Measurements from ENCODE around the gene PTPRG. TPM values are rescaled to one million over a fixed set of nuclear protein-coding genes. Genes with fewer than 3 reads are reported as not detected.

PTPRG gene
- polyA plus RNA-seq, 1 donor (not counting 4 experiments of a cell fraction or from before 2014, with no cell fraction given): 12.1 TPM

DNA sequence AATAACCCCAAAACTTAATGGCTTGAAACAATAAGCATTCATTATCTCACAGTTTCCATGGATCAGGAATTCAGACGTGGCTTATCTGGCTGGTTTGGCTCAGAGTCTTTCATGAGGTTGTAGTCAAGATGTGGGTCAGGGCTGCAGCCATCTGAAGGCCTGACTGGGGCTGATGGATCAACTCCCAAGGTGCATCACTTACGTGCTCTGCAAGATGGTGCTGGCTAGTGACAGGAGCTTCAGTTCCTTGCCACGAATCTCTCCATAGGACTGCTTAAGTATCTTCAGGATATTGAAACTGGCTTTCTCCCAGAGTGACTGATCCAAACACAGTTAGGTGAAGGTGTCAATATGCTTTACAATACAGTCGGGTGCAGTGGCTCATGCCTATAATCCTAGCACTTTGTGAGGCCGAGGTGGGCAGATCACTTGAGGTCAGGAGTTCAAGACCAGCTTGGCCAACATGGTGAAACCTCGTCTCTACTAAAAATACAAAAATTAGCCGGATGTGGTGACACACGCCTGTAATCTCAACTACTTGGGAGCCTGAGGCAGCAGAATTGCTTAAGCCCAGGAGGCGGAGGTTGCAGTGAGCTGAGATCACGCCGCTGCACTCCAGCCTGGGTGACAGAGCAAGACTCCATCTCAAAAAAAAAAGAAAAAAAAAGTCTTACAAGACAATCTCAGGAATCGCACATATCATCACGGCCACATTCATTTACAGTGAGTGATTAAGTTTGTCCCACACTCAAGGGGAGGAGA is 28.5 kb upstream of the PTPRG start:
- no peak overlapping the region for H3K4me2 ChIP-seq (ENCODE audit: control insufficient read depth, extremely low read depth, insufficient read depth, low read depth, low read length)
- H3K27me3 ChIP-seq (ENCODE audit: control insufficient read depth, extremely low read depth, insufficient read depth, low read length): peaks cover 3% of the 10 kb centered on the region
- no peak overlapping the region for H3K9ac ChIP-seq (ENCODE audit: control insufficient read depth, extremely low read depth, insufficient read depth, low read length)
- H2AFZ ChIP-seq (ENCODE audit: control insufficient read depth, low read length): no peak overlapping the region
- H3K4me1 ChIP-seq (ENCODE audit: control insufficient read depth, extremely low read depth, insufficient read depth, low read length): no peaks in the 10 kb centered on the region
- dilution Hi-C loops (cut with MboI; ENCODE audit: extremely low pct_ligation_motif_present, low sequenced_read_pairs): no loop called here
- H3K36me3 ChIP-seq (ENCODE audit: control insufficient read depth in 2 of 2, extremely low read depth in 1 of 2, insufficient read depth in 2 of 2, low read length in 2 of 2): no peaks in the 10 kb centered on the region
- H3K27ac ChIP-seq (ENCODE audit: control insufficient read depth, insufficient read depth, low read length): no peak overlapping the region
- no peaks in the 10 kb centered on the region for H3K9me3 ChIP-seq (ENCODE audit: control insufficient read depth, low read depth, low read length)
- no peak for DNase-seq (ENCODE audit: low read depth, low spot score)
- H3K9me1 ChIP-seq (ENCODE audit: control insufficient read depth, extremely low read depth, insufficient read depth, low read length): no peaks in the 10 kb centered on the region
- no peaks in the 10 kb centered on the region for H3K79me2 ChIP-seq (ENCODE audit: control insufficient read depth, insufficient read depth, low read length)
- TF ChIP-seq EZH2 (IDR thresholded peaks at IDR 0.05; ENCODE audit: low read length): no peak
- TF ChIP-seq, protein P1, sequence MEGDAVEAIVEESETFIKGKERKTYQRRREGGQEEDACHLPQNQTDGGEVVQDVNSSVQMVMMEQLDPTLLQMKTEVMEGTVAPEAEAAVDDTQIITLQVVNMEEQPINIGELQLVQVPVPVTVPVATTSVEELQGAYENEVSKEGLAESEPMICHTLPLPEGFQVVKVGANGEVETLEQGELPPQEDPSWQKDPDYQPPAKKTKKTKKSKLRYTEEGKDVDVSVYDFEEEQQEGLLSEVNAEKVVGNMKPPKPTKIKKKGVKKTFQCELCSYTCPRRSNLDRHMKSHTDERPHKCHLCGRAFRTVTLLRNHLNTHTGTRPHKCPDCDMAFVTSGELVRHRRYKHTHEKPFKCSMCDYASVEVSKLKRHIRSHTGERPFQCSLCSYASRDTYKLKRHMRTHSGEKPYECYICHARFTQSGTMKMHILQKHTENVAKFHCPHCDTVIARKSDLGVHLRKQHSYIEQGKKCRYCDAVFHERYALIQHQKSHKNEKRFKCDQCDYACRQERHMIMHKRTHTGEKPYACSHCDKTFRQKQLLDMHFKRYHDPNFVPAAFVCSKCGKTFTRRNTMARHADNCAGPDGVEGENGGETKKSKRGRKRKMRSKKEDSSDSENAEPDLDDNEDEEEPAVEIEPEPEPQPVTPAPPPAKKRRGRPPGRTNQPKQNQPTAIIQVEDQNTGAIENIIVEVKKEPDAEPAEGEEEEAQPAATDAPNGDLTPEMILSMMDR (optimal IDR thresholded peaks at IDR 0.05 in 1 of 3, IDR thresholded peaks at IDR 0.05 in 1 of 3, conservative IDR thresholded peaks at IDR 0.05 in 1 of 3; ENCODE audit: extremely low read depth in 1 of 3, insufficient read depth in 2 of 3, low read length in 3 of 3): no peak
- H3K4me3 ChIP-seq (ENCODE audit: control insufficient read depth in 2 of 3, extremely low read depth in 1 of 3, insufficient read depth in 2 of 3, low read depth in 1 of 3, low read length in 3 of 3): no peak overlapping the region
- FAIRE-seq: no peak
- no peaks in the 10 kb centered on the region for H4K20me1 ChIP-seq (ENCODE audit: control insufficient read depth, extremely low read depth, insufficient read depth, low read length)

DNA sequence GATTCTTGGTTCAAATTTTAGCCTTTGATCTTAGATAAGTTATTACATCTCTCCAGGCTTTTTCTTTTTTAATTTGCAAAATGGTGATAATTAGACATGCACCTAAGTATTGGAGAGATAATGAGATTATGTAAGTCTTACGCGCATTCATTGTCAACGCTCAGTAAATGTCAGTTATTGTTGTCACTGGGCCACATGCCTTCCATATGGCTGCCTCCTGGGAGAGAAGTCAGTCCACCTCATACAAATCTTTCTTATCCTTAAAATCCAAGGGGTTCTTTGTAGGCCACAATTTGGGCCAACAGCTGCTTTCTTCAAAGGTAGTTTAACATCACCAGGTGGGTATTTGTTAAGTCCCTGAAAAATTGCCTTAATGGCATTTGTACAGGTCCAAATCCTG is 25.5 kb upstream of the PTPRG start:
- no peak overlapping the region for H3K9ac ChIP-seq (ENCODE audit: control insufficient read depth, extremely low read depth, insufficient read depth, low read length)
- H3K79me2 ChIP-seq (ENCODE audit: control insufficient read depth, insufficient read depth, low read length): no peaks in the 10 kb centered on the region
- H3K27ac ChIP-seq (ENCODE audit: control insufficient read depth, insufficient read depth, low read length): no peak overlapping the region
- H3K9me3 ChIP-seq (ENCODE audit: control insufficient read depth, low read depth, low read length): no peaks in the 10 kb centered on the region
- H3K4me1 ChIP-seq (ENCODE audit: control insufficient read depth, extremely low read depth, insufficient read depth, low read length): no peaks in the 10 kb centered on the region
- H3K36me3 ChIP-seq (ENCODE audit: control insufficient read depth in 2 of 2, extremely low read depth in 1 of 2, insufficient read depth in 2 of 2, low read length in 2 of 2): no peaks in the 10 kb centered on the region
- no peaks in the 10 kb centered on the region for H3K9me1 ChIP-seq (ENCODE audit: control insufficient read depth, extremely low read depth, insufficient read depth, low read length)
- no peak for FAIRE-seq
- peaks cover 3% of the 10 kb centered on the region for H3K27me3 ChIP-seq (ENCODE audit: control insufficient read depth, extremely low read depth, insufficient read depth, low read length)
- H3K4me2 ChIP-seq (ENCODE audit: control insufficient read depth, extremely low read depth, insufficient read depth, low read depth, low read length): no peak overlapping the region
- no peaks in the 10 kb centered on the region for H4K20me1 ChIP-seq (ENCODE audit: control insufficient read depth, extremely low read depth, insufficient read depth, low read length)
- no peak overlapping the region for H2AFZ ChIP-seq (ENCODE audit: control insufficient read depth, low read length)
- dilution Hi-C loops (cut with MboI; ENCODE audit: extremely low pct_ligation_motif_present, low sequenced_read_pairs): no loop called here
- H3K4me3 ChIP-seq (ENCODE audit: control insufficient read depth in 2 of 3, extremely low read depth in 1 of 3, insufficient read depth in 2 of 3, low read depth in 1 of 3, low read length in 3 of 3): no peak overlapping the region
- TF ChIP-seq, protein P1 (optimal IDR thresholded peaks at IDR 0.05 in 1 of 3, IDR thresholded peaks at IDR 0.05 in 1 of 3, conservative IDR thresholded peaks at IDR 0.05 in 1 of 3; ENCODE audit: extremely low read depth in 1 of 3, insufficient read depth in 2 of 3, low read length in 3 of 3): no peak
- no peak for TF ChIP-seq EZH2 (IDR thresholded peaks at IDR 0.05; ENCODE audit: low read length)
- no peak for DNase-seq (ENCODE audit: low read depth, low spot score)

Measured in keratinocyte (primary cell).